ENCODE data around the gene NCK2.

NCK2 gene

DNA sequence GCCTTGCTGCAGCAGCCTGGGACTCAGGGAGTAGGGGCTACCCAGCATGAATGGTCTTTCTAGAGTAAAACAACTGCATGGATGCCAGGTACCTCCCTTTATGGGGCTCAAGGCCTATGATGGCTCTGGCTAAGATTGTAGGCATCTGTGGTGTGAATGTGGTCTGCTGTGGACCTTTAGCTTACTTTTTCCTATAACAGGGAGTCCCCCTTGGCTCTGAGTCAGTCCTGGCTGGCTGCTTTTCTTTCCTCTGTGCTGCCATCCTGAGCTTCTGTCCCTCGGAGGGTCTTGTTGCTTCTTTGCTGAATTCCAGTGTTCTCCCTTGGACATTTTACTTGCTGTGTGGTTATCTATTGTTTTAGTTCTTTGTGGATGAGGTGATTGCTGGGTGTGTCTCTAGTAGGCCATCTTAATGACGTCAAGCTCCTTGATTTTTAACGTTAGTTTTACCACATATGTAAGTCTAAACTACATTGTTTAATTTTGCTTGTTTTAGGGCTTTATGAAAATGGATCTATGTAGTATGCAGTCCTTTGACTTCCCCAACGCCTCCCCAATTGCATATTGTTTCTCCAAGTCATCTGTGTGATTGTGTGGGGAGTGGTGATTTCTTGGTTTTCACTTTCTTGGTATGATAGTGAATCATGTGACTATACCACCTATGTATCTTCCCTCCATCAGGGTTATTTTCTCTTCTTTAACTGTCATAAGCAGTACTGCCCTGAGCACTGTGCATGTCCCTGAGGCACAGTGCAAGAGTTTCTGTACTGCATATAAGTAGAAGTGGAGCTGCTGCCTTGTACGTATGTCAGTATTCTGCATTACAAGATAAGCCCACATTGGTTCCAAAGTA lies 92.4 kb downstream of the NCK2 start:
- no peak overlapping the region for H3K4me3 ChIP-seq (ENCODE audit: low read depth, low read length)
- H3K27me3 ChIP-seq: no peaks in the 10 kb centered on the region

DNA sequence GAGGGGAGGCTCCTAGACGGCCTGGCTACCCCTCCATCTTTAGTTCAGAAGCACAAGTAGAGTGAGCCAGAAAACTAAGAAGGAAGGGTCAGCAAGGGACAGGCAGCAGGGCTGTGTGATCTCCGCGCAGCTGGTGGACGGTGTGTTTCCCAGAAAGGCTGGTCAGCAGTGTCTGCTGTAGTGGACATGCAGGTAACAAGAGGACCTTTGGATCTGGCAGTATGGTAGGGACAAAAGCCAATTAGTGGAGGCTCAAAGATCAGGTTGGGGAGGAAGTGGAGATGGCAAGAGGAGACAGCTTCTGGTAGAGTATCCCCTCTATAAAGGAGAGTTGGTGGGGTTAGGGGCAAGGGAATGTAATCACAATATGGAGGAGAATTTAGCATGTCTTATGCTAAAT lies 95.1 kb downstream of the NCK2 start:
- no peak overlapping the region for H3K4me3 ChIP-seq (ENCODE audit: low read depth, low read length)
- H3K4me1 ChIP-seq: no peaks in the 10 kb centered on the region
- no peaks in the 10 kb centered on the region for H3K27me3 ChIP-seq
- no peaks in the 10 kb centered on the region for H3K36me3 ChIP-seq
- TF ChIP-seq, protein P1, sequence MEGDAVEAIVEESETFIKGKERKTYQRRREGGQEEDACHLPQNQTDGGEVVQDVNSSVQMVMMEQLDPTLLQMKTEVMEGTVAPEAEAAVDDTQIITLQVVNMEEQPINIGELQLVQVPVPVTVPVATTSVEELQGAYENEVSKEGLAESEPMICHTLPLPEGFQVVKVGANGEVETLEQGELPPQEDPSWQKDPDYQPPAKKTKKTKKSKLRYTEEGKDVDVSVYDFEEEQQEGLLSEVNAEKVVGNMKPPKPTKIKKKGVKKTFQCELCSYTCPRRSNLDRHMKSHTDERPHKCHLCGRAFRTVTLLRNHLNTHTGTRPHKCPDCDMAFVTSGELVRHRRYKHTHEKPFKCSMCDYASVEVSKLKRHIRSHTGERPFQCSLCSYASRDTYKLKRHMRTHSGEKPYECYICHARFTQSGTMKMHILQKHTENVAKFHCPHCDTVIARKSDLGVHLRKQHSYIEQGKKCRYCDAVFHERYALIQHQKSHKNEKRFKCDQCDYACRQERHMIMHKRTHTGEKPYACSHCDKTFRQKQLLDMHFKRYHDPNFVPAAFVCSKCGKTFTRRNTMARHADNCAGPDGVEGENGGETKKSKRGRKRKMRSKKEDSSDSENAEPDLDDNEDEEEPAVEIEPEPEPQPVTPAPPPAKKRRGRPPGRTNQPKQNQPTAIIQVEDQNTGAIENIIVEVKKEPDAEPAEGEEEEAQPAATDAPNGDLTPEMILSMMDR (IDR thresholded peaks at IDR 0.05; ENCODE audit: low read depth, low read length): no peak
- H3K9me3 ChIP-seq: no peaks in the 10 kb centered on the region
- DNase-seq: no peak

More for the DNA sequence above, 92.4 kb downstream of the NCK2 start:
- no peak for DNase-seq
- no peaks in the 10 kb centered on the region for H3K4me1 ChIP-seq
- TF ChIP-seq, protein P1 (IDR thresholded peaks at IDR 0.05; ENCODE audit: low read depth, low read length): no peak
- H3K9me3 ChIP-seq: no peaks in the 10 kb centered on the region
- H3K36me3 ChIP-seq: no peaks in the 10 kb centered on the region

DNA sequence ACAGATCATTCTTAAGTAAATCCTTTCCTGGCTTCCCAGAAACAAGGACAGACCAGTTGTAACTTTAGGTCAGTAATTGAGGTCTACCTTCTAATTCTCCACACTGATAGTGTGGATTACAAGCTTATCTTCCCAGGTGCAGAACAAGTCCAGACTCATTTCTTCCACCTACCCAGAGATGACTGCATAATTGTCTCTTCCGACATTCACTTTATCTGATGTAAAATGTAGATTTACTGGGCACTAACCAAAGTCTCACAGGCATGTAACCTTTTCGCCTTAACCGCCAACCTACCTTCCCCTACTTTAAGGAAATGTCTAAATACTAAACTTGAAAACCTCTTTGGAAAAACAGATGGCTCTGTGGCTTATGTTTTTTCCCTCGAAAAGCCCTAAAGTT lies 96.2 kb downstream of the NCK2 start:
- no peaks in the 10 kb centered on the region for H3K27me3 ChIP-seq
- no peaks in the 10 kb centered on the region for H3K36me3 ChIP-seq
- no peaks in the 10 kb centered on the region for H3K4me1 ChIP-seq
- TF ChIP-seq, protein P1 (IDR thresholded peaks at IDR 0.05; ENCODE audit: low read depth, low read length): no peak
- no peak for DNase-seq
- H3K4me3 ChIP-seq (ENCODE audit: low read depth, low read length): no peak overlapping the region
- H3K9me3 ChIP-seq: no peaks in the 10 kb centered on the region

DNA sequence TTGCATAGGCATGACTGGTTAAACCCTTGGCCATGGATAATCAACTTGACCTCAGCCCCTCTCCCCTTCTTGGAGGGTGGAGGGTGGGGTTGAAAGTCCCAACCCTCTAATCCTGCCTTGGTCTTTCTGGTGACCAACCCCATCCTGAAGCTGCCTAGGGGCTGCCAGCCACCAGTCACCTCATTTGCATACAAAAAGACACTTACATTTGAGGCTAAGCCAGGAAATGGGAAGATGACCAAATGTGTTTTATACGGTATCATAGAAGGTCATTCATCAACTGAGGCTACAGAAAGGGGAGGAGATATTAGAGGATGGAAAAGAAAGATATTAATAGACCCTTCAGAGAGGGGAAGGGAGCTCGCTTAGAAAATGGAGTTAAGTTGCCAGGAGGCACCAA lies 96.8 kb downstream of the NCK2 start:
- Histone ChIP-seq H3K27me3 (no peaks in the 10 kb centered on the region), H3K9me3 (no peaks in the 10 kb centered on the region), H3K4me3 (ENCODE audit: low read depth, low read length) (no peak overlapping the region), H3K4me1 (no peaks in the 10 kb centered on the region), H3K36me3 (no peaks in the 10 kb centered on the region)
- no peak for DNase-seq
- TF ChIP-seq, protein P1 (IDR thresholded peaks at IDR 0.05; ENCODE audit: low read depth, low read length): no peak

DNA sequence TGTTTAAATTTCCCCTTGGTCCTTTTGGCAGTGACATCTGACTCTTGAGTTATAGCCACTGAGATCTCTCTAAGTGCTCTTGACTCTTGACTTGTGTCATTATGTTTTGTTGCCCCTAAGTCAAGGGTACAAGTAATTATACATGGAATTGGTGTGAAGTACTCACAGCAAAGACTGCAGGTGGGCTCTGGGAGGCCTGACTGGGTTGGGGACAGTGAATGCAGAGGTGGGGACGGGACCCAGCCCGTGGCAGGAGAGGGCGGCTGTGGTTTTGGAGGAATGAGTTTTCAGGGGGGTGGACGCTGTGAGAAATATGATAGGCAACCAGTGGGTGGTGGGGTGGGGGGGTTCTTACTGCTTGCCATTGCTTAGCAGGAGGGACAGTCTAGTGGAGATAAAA lies 97.8 kb downstream of the NCK2 start:
- no peaks in the 10 kb centered on the region for H3K9me3 ChIP-seq
- H3K36me3 ChIP-seq: no peaks in the 10 kb centered on the region
- no peaks in the 10 kb centered on the region for H3K27me3 ChIP-seq
- H3K4me1 ChIP-seq: no peaks in the 10 kb centered on the region
- DNase-seq: no peak
- TF ChIP-seq, protein P1 (IDR thresholded peaks at IDR 0.05; ENCODE audit: low read depth, low read length): no peak
- H3K4me3 ChIP-seq (ENCODE audit: low read depth, low read length): no peak overlapping the region

All from BE2C (cell line).